SK-N-SH (cell line): Measurements from ENCODE around the gene ADGRL3. TPM values are rescaled to one million over a fixed set of nuclear protein-coding genes. Genes with fewer than 3 reads are reported as not detected.

Experiments
- CTCF ChIA-PET: fragments of 300-600, 350-600 bp; formaldehyde crosslinking; extraction: SDS; loops from one replicate; lab custom pipeline; 2021; lab: Yijun Ruan, JAX
- POLR2A ChIA-PET: fragments of 350-600 bp; sonication (Branson Sonifier 250); formaldehyde crosslinking; extraction: SDS; loops from one replicate; lab custom pipeline; 2020; ENCODE audit warnings: antibody characterized with exemption, inconsistent platforms; lab: Yijun Ruan, JAX
- DNase-seq: peaks from one replicate; pipeline ENCODE4 v3.0.0; 2012
- H2AFZ ChIP-seq: fragments of 200-600 bp; sonication (generic); 2 replicates; pipeline ENCODE4 v1.8.1; 2016; ENCODE audit warnings: antibody characterized with exemption, mild to moderate bottlenecking, low read depth
- H3F3A ChIP-seq: fragments of 200-600 bp; sonication (generic); replicated peaks from 2 replicates; pipeline ENCODE3; 2016; ENCODE audit warnings: antibody characterized with exemption, mild to moderate bottlenecking; ENCODE audit not compliant: insufficient read depth
- H3K27ac ChIP-seq, 2 experiments: fragments of 200-500 bp in 1 of 2; fragments of 200-600 bp in 1 of 2; sonication (Bioruptor generic) in 1 of 2; sonication (generic), shearing (Covaris generic) in 1 of 2; 2 replicates each; pipeline versions ENCODE4 v1.5.1 to v1.6.1; 2014 to 2016; ENCODE audit warnings: low read depth in 2 of 2, inconsistent platforms in 1 of 2, low read length in 1 of 2, mild to moderate bottlenecking in 1 of 2, mixed read lengths in 1 of 2
- H3K27me3 ChIP-seq: fragments of 200-600 bp; sonication (generic), shearing (Covaris generic); 2 replicates; pipeline ENCODE4 v1.6.1; 2016; ENCODE audit warnings: mixed run types; ENCODE audit not compliant: insufficient read depth
- H3K36me3 ChIP-seq, 2 experiments: fragments of 200-500 bp in 1 of 2; fragments of 200-600 bp in 1 of 2; sonication (Bioruptor generic) in 1 of 2; sonication (generic) in 1 of 2; replicated peaks in 1 of 2; 2 replicates each; pipeline versions ENCODE3 to v1.5.1; 2014 to 2016; ENCODE audit warnings: low read length in 1 of 2, mild to moderate bottlenecking in 1 of 2; ENCODE audit not compliant: insufficient read depth in 2 of 2, control insufficient read depth in 1 of 2
- H3K4me1 ChIP-seq, 2 experiments: fragments of 200-500 bp in 1 of 2; fragments of 200-600 bp in 1 of 2; sonication (Bioruptor generic) in 1 of 2; sonication (generic), shearing (Covaris generic) in 1 of 2; 2 replicates each; pipeline versions ENCODE4 v1.5.1 to v1.6.1; 2014 to 2016; ENCODE audit warnings: low read depth in 1 of 2, low read length in 1 of 2, mixed run types in 1 of 2; ENCODE audit not compliant: insufficient read depth in 2 of 2, control insufficient read depth in 1 of 2
- H3K4me2 ChIP-seq: fragments of 200-600 bp; sonication (generic), shearing (Covaris generic); 2 replicates; pipeline ENCODE4 v1.6.1; 2017; ENCODE audit warnings: mixed run types
- H3K4me3 ChIP-seq, 2 experiments: fragments of 200-500 bp in 1 of 2; fragments of 200-600 bp in 1 of 2; sonication (Bioruptor generic) in 1 of 2; sonication (generic), shearing (Covaris generic) in 1 of 2; 2 replicates each; pipeline versions ENCODE4 v1.5.1 to v1.8.1; 2014 to 2016; ENCODE audit warnings: low read depth in 2 of 2, inconsistent platforms in 1 of 2, low read length in 1 of 2, mild to moderate bottlenecking in 1 of 2, mixed read lengths in 1 of 2, moderate library complexity in 1 of 2
- H3K79me2 ChIP-seq: fragments of 200-600 bp; sonication (generic); 2 replicates; pipeline ENCODE4 v1.8.1; 2017; ENCODE audit warnings: mild to moderate bottlenecking; ENCODE audit not compliant: insufficient read depth
- H3K9ac ChIP-seq: fragments of 200-600 bp; sonication (generic); 2 replicates; pipeline ENCODE4 v1.6.1; 2017; ENCODE audit warnings: mixed run types
- H3K9me2 ChIP-seq: fragments of 200-600 bp; sonication (generic); 2 replicates; pipeline ENCODE4 v1.6.1; 2017; ENCODE audit warnings: mixed run types
- H3K9me3 ChIP-seq: fragments of 200-600 bp; sonication (generic); 2 replicates; pipeline ENCODE4 v1.6.1; 2017; ENCODE audit warnings: mixed run types, mild to moderate bottlenecking, moderate library complexity
- H4K20me1 ChIP-seq: fragments of 200-600 bp; sonication (generic); 2 replicates; pipeline ENCODE4 v1.6.1; 2017; ENCODE audit warnings: mild to moderate bottlenecking, mixed run types; ENCODE audit not compliant: insufficient read depth
- CHD2 ChIP-seq: fragments of 150-350 bp; IDR thresholded peaks from 2 replicates; pipeline ENCODE4 v1.6.1; 2018; ENCODE audit warnings: low read length; ENCODE audit not compliant: partially characterized antibody
- EZH2phosphoT487 ChIP-seq: fragments of 200-600 bp; sonication (generic); IDR thresholded peaks from 2 replicates; pipeline ENCODE4 v1.6.1; 2017; ENCODE audit warnings: low read depth, mixed run types, mild to moderate bottlenecking, antibody characterized with exemption, moderate library complexity, borderline replicate concordance
- FOSL2 ChIP-seq: IDR thresholded peaks from 2 replicates; pipeline ENCODE4 v1.4.0; 2012; ENCODE audit warnings: low read depth, mild to moderate bottlenecking, moderate library complexity, borderline replicate concordance
- FOXM1 ChIP-seq: IDR thresholded peaks from 2 replicates; pipeline ENCODE4 v1.4.0; 2012; ENCODE audit warnings: low read depth, mild to moderate bottlenecking
- GABPA ChIP-seq: IDR thresholded peaks from 2 replicates; pipeline ENCODE4 v1.4.0; 2012; ENCODE audit warnings: low read depth, mild to moderate bottlenecking
- GATA2 ChIP-seq: sonication (generic); formaldehyde crosslinking; IDR thresholded peaks from 2 replicates; pipeline ENCODE4 v1.5.0; 2020; ENCODE audit warnings: mild to moderate bottlenecking, missing genetic modification reagents
- IRF3 ChIP-seq: fragments of 150-350 bp; IDR thresholded peaks from 2 replicates; pipeline ENCODE4 v1.6.1; 2016; ENCODE audit warnings: mild to moderate bottlenecking, low read depth, low read length
- JUND ChIP-seq: IDR thresholded peaks from 2 replicates; pipeline ENCODE4 v1.4.0; 2012
- NRF1 ChIP-seq: IDR thresholded peaks from 2 replicates; pipeline ENCODE4 v1.6.1; 2012; ENCODE audit warnings: low read depth, mild to moderate bottlenecking, low read length
- POLR2AphosphoS5 ChIP-seq: IDR thresholded peaks from 2 replicates; pipeline ENCODE4 v1.6.1; 2012; ENCODE audit warnings: low read depth, low read length
- RCOR1 ChIP-seq: fragments of 150-350 bp; IDR thresholded peaks from 2 replicates; pipeline ENCODE4 v1.6.1; 2017; ENCODE audit warnings: antibody characterized with exemption, low read length
- RFX5 ChIP-seq: IDR thresholded peaks from 2 replicates; pipeline ENCODE4 v1.6.1; 2012; ENCODE audit warnings: mild to moderate bottlenecking, improper control_type of control experiment, low read length
- RXRA ChIP-seq: IDR thresholded peaks from 2 replicates; pipeline ENCODE4 v1.4.0; 2012; ENCODE audit warnings: low read depth, mild to moderate bottlenecking, borderline replicate concordance
- SIN3A ChIP-seq: IDR thresholded peaks from 2 replicates; pipeline ENCODE4 v1.6.1; 2012; ENCODE audit warnings: low read depth, mild to moderate bottlenecking, low read length, moderate library complexity, borderline replicate concordance
- SMC3 ChIP-seq: IDR thresholded peaks from 2 replicates; pipeline ENCODE4 v1.6.1; 2012; ENCODE audit warnings: low read depth, low read length, improper control_type of control experiment
- USF1 ChIP-seq: IDR thresholded peaks from 2 replicates; pipeline ENCODE4 v1.4.0; 2012; ENCODE audit warnings: low read depth, borderline replicate concordance
- USF2 ChIP-seq: fragments of 150-350 bp; IDR thresholded peaks from 2 replicates; pipeline ENCODE4 v1.6.1; 2017; ENCODE audit warnings: antibody characterized with exemption, low read length, low read depth, borderline replicate concordance
- YY1 ChIP-seq: IDR thresholded peaks from 2 replicates; pipeline ENCODE4 v1.4.0; 2012; ENCODE audit warnings: low read depth, mild to moderate bottlenecking
- ZBTB33 ChIP-seq: IDR thresholded peaks from 2 replicates; pipeline ENCODE4 v1.4.0; 2012; ENCODE audit warnings: low read depth, borderline replicate concordance
- WGBS: methylation state at CpG from one replicate; pipeline ENCODE4 v1.1.6; 2017; ENCODE audit warnings: low lambda C conversion rate; 5-methylcytosine and 5-hydroxymethylcytosine counted together
- polyA plus RNA-seq, 3 experiments: library from polyadenylated mRNA; depleted of rRNA; stranded (reverse); fragments of >200 nt; gene quantifications; 2 replicates each; pipeline ENCODE4 v1.2.3, GENCODE V29; 2012

The ADGRL3 gene
- polyA plus RNA-seq, 1 of the 3 experiments (the other 2 are of a cell fraction), result 0.03 TPM

- H3K4me1 ChIP-seq, result peaks cover 0 to 2% of the 10 kb centered on the region in 2 experiments; a peak in 1 of 4 replicates
- H4K20me1 ChIP-seq, result no peaks in the 10 kb centered on the region
- no peaks in the 10 kb centered on the region for H3K36me3 ChIP-seq
- no peak overlapping the region for H3K4me2 ChIP-seq
- ChIA-PET POLR2A (no interaction called here), CTCF (no interaction called here)
- no peaks in the 10 kb centered on the region for H3K79me2 ChIP-seq
- 32% methylated on average over 3 of the region's 3 CpGs for WGBS
- no peaks in the 10 kb centered on the region for H3F3A ChIP-seq
- no peak for DNase-seq
- no peaks in the 10 kb centered on the region for H3K9me3 ChIP-seq
- no peaks in the 10 kb centered on the region for H3K9me2 ChIP-seq
- no peaks in the 10 kb centered on the region for H3K27me3 ChIP-seq
- TF ChIP-seq NRF1 (no peak), RXRA (no peak)
- H3K27ac ChIP-seq, result no peak overlapping the region
- no peak overlapping the region for H2AFZ ChIP-seq
- H3K9ac ChIP-seq, result no peak overlapping the region
- H3K4me3 ChIP-seq, result no peak overlapping the region
These were observed 620.0 kb downstream of the ADGRL3 start for GRCh38 chr4:61820136-61820535.

GRCh38 chr4:61824454-61824853 is 624.3 kb downstream of the ADGRL3 start:
- DNase-seq, result no peak
- WGBS, result 44% methylated on average over 2 of the region's 2 CpGs
- ChIA-PET POLR2A (no interaction called here), CTCF (no interaction called here)
- Histone ChIP-seq H2AFZ (no peak overlapping the region), H3K4me3 (no peak overlapping the region), H3K79me2 (no peaks in the 10 kb centered on the region), H3K27me3 (no peaks in the 10 kb centered on the region), H4K20me1 (no peaks in the 10 kb centered on the region), H3K4me2 (no peak overlapping the region), H3K4me1 (peaks cover 0 to 9% of the 10 kb centered on the region in 2 experiments; a peak in 2 of 4 replicates), H3K27ac (no peak overlapping the region), H3K9me3 (no peaks in the 10 kb centered on the region), H3F3A (no peaks in the 10 kb centered on the region), H3K9me2 (no peaks in the 10 kb centered on the region), H3K36me3 (no peaks in the 10 kb centered on the region), H3K9ac (no peak overlapping the region)
- TF ChIP-seq ZBTB33, result no peak
- no peak for TF ChIP-seq SIN3A
- TF ChIP-seq USF2, result no peak
- no peak for TF ChIP-seq GABPA
- no peak for TF ChIP-seq JUND
- TF ChIP-seq GATA2 (CRISPR knock-in tag), result no peak
- TF ChIP-seq CHD2, result no peak
- no peak for TF ChIP-seq YY1
- no peak for TF ChIP-seq RFX5
- TF ChIP-seq FOSL2, result no peak
- TF ChIP-seq FOXM1, result no peak
- TF ChIP-seq IRF3, result no peak
- TF ChIP-seq RCOR1, result no peak
- TF ChIP-seq RXRA, result no peak
- TF ChIP-seq SMC3, result no peak
- TF ChIP-seq USF1, result no peak
- TF ChIP-seq POLR2AphosphoS5, result no peak
- no peak for TF ChIP-seq NRF1
- TF ChIP-seq EZH2phosphoT487, result no peak
